Adrenal gland (tissue), 12 donors: Measurements from ENCODE around the gene ZNF503. TPM values are rescaled to one million over a fixed set of nuclear protein-coding genes. Genes with fewer than 3 reads are reported as not detected.
A peak's percentile ranks its signal among the peaks of the same experiment; 100 is the strongest.

Experiments used
- DNase-seq, 7 donors: peaks; one replicate each; pipeline ENCODE4 v3.0.0-alpha.2; 2019 to 2020
- H3K27ac ChIP-seq, 5 donors: fragments of 200-600 bp; sonication (generic) in 4 of 5; 1 replicate in 3 of 5; 2 replicates in 2 of 5; pipeline versions ENCODE4 v1.5.1 to v1.8.0; 2016 to 2020; ENCODE audit warnings: mild to moderate bottlenecking in 1 of 5
- H3K27me3 ChIP-seq: fragments of 200-600 bp; 2 replicates; pipeline ENCODE4 v1.8.0; 2021
- H3K36me3 ChIP-seq, 2 donors: fragments of 200-600 bp; replicated peaks in 1 of 2; 1 replicate in 1 of 2; 2 replicates in 1 of 2; pipeline versions ENCODE4 v1.5.1 to v1.8.0; 2018 to 2022
- H3K4me1 ChIP-seq, 2 donors: fragments of 200-600 bp; replicated peaks in 1 of 2; 1 replicate in 1 of 2; 2 replicates in 1 of 2; pipeline versions ENCODE4 v1.5.1 to v1.8.0; 2018 to 2021
- H3K4me3 ChIP-seq, 4 donors: fragments of 200-600 bp; sonication (generic) in 3 of 4; one replicate each; pipeline ENCODE4 v1.5.1; 2016 to 2018
- H3K9me3 ChIP-seq, 3 donors: fragments of 200-600 bp; sonication (generic) in 1 of 3; replicated peaks in 1 of 3; 1 replicate in 2 of 3; 2 replicates in 1 of 3; pipeline versions ENCODE4 v1.5.1 to v1.8.0; 2016 to 2021
- CTCF ChIP-seq, 6 experiments: fragments of 450-650 bp in 4 of 6; fragments of 200-600 bp in 2 of 6; sonication (generic) in 1 of 6; IDR thresholded peaks; 1 replicate in 5 of 6; 2 replicates in 1 of 6; pipeline versions ENCODE4 v1.5.1 to v1.8.0; 2016 to 2021; ENCODE audit warnings: antibody characterized with exemption in 6 of 6, mild to moderate bottlenecking in 2 of 6, moderate library complexity in 1 of 6
- POLR2A ChIP-seq, 2 donors: fragments of 450-650 bp; IDR thresholded peaks; one replicate each; pipeline ENCODE4 v1.6.1; 2017; ENCODE audit warnings: antibody characterized with exemption in 2 of 2, mild to moderate bottlenecking in 2 of 2, moderate library complexity in 1 of 2
- WGBS, 4 donors: extraction: QIAGEN DNeasy Blood & Tissue Kit in 2 of 4; methylation state at CpG; one replicate each; pipeline versions ENCODE4 v1.1.5 to v1.1.7; 2013 to 2017; 5-methylcytosine and 5-hydroxymethylcytosine counted together
- intact Hi-C, 2 donors: fragments of 100-400 bp; cut with DNase I; formaldehyde crosslinking; loops; one replicate each; pipeline versions ENCODE4 v1.14.1 to v1.15.0; 2022 to 2023
- polyA plus RNA-seq, 3 donors: library from polyadenylated mRNA; stranded (reverse); fragments of 200-250 nt in 2 of 3; fragments of 350-450 nt in 1 of 3; fragmentation: Illumina TruSeq in 1 of 3; extraction: RNeasy Lipid Tissue Mini Kit (QIAGEN cat#74804) in 1 of 3; gene quantifications; one replicate each; pipeline ENCODE4 v1.2.3, GENCODE V29; 2013 to 2014
- total RNA-seq, 9 donors: library from RNA; depleted of rRNA in 4 of 9; stranded (reverse); fragments of >200 nt in 4 of 9; fragments of 120-200 nt in 1 of 9; fragmentation: NEBNext Ultra II Directional in 1 of 9; extraction: Animal tissue kit (Norgen Biotek cat#: 25700) in 1 of 9; gene quantifications; one replicate each; pipeline versions ENCODE4 v1.1.0 to v1.2.4, GENCODE V29; 2013 to 2023
- donor health status: healthy with polysubstance abuse.
- donor health status: Bipolar disorder and iron deficiency.
- donor health status: DM: yes; HTN: yes; CAD: no.
- donor health status: DM: no; HTN: no; CAD: no.
- donor health status: DM: no; HTN: no; CAD: no.
- donor health status: DM: yes; HTN: yes; CAD: no.

Gene ZNF503
- total and polyA plus RNA-seq, 12 donors: 5.4 to 129 (median 46.0) TPM

- intact Hi-C loops: loop anchor here (10.0 kb wide), 4 partner anchors 58 to 518 kb away; no protein-coding TSS in a partner anchor
- Histone ChIP-seq H3K27me3 (no peaks in the 10 kb centered on the region), H3K36me3 (no peaks in the 10 kb centered on the region), H3K9me3 (no peaks in the 10 kb centered on the region), H3K27ac (peak overlapping the region in 2 of 5 donors; percentile 77 to 91), H3K4me3 (peak overlapping the region in 1 of 4 donors; percentile 96), H3K4me1 (peaks cover 0 to 15% of the 10 kb centered on the region in 2 donors)
- WGBS, 4 donors: 64 to 76% (median 74%) methylated on average over 30 to 37 of the region's 37 CpGs
- TF ChIP-seq POLR2A (IDR thresholded peaks at IDR 0.05) (no peak), CTCF (IDR thresholded peaks at IDR 0.05) (no peak)
- DNase-seq: peak in 1 of 7 donors; percentile 34
Observed at GRCh38 chr10:75407224-75407712, 5.7 kb upstream of the ZNF503 start.

- no peaks in the 10 kb centered on the region for H3K36me3 ChIP-seq
- no peak for TF ChIP-seq CTCF (IDR thresholded peaks at IDR 0.05)
- no peak for TF ChIP-seq POLR2A (IDR thresholded peaks at IDR 0.05)
- intact Hi-C loops: loop anchor here (10.0 kb wide), 4 partner anchors 58 to 518 kb away; no protein-coding TSS in a partner anchor
- H3K4me3 ChIP-seq: no peak overlapping the region
- 90 to 96% (median 95%) methylated on average over 26 to 29 of the region's 29 CpGs for WGBS, 4 donors
- DNase-seq: peak in 1 of 7 donors; percentile 27
- H3K9me3 ChIP-seq: no peaks in the 10 kb centered on the region
- H3K4me1 ChIP-seq: peaks cover 0 to 15% of the 10 kb centered on the region in 2 donors
- no peaks in the 10 kb centered on the region for H3K27me3 ChIP-seq
- H3K27ac ChIP-seq: peak overlapping the region in 2 of 5 donors; percentile 93 to 97
Observed at GRCh38 chr10:75406462-75407223, 5.1 kb upstream of the ZNF503 start.

- Histone ChIP-seq H3K9me3 (no peaks in the 10 kb centered on the region), H3K27ac (peak overlapping the region; percentile 33 to 97 (median 93)), H3K4me1 (peaks cover 0 to 15% of the 10 kb centered on the region in 2 donors), H3K36me3 (no peaks in the 10 kb centered on the region), H3K27me3 (no peaks in the 10 kb centered on the region), H3K4me3 (peak overlapping the region in 1 of 4 donors; percentile 72)
- no peak for TF ChIP-seq CTCF (IDR thresholded peaks at IDR 0.05)
- TF ChIP-seq POLR2A (IDR thresholded peaks at IDR 0.05): no peak
- no peak for DNase-seq
- WGBS, 4 donors: 66 to 75% (median 69%) methylated on average over 33 to 39 of the region's 39 CpGs
- intact Hi-C loops: loop anchor here (10.0 kb wide), 4 partner anchors 59 to 519 kb away; no protein-coding TSS in a partner anchor
Observed at GRCh38 chr10:75405598-75406461, 4.3 kb upstream of the ZNF503 start.
